K562 (cell line): ENCODE results near the gene CHRNE. TPM values are rescaled to one million over a fixed set of nuclear protein-coding genes. Genes with fewer than 3 reads are reported as not detected.
A peak's percentile ranks its signal among the peaks of the same experiment; 100 is the strongest.

Experiments used
- ATAC-seq: fragments of 200-7000 bp; cut with Tn5 transposase; 3 replicates; pipeline ENCODE4 v1.9.1; 2020; ENCODE audit warnings: moderate library complexity
- BruUV-seq: library from RNA; stranded (reverse); fragments of 400-500 nt; replicated peaks from 2 replicates; lab custom pipeline; 2021; lab: Mats Ljungman, UMichigan
- CTCF ChIA-PET: fragments of 300-600 bp; formaldehyde crosslinking; extraction: SDS; loops from one replicate; lab custom pipeline; 2021; ENCODE audit warnings: low intra/inter-chr PET ratio; lab: Yijun Ruan, JAX
- POLR2A ChIA-PET: fragments of 300-600, 350-650 bp; sonication (Branson Sonifier 250); formaldehyde crosslinking; extraction: SDS; loops from one replicate; lab custom pipeline; 2021; ENCODE audit warnings: antibody characterized with exemption, inconsistent platforms; lab: Yijun Ruan, JAX
- DNase-seq, 4 experiments: peaks; one replicate each; pipeline versions ENCODE4 v3.0.0 to v3.0.0-alpha.2; 2011 to 2018; ENCODE audit warnings: low spot score in 3 of 4, mixed read lengths in 3 of 4; ENCODE audit errors: extremely low read depth in 1 of 4
- FAIRE-seq: peaks from 2 replicates; lab custom pipeline; 2011; peaks lifted over from hg19 to GRCh38; lab: Jason Lieb, UNC
- H2AFZ ChIP-seq: 2 replicates; pipeline ENCODE4 v1.6.0; 2011; ENCODE audit warnings: low read depth, low read length, control low read depth, inconsistent platforms
- H3K27ac ChIP-seq: fragments of 200-600 bp; 3 replicates; pipeline ENCODE4 v1.8.0; 2011; ENCODE audit warnings: low read depth, mild to moderate bottlenecking, control low read depth, inconsistent platforms, low read length, moderate library complexity, mixed read lengths; ENCODE audit errors: extremely low read depth
- H3K27me3 ChIP-seq, 2 experiments: fragments of 300-600 bp in 1 of 2; 2 replicates in 1 of 2; 3 replicates in 1 of 2; pipeline versions ENCODE4 v1.6.0 to v1.8.0; 2011; ENCODE audit warnings: inconsistent platforms in 2 of 2, low read length in 2 of 2, mild to moderate bottlenecking in 1 of 2, mixed read lengths in 1 of 2, moderate library complexity in 1 of 2; ENCODE audit not compliant: control insufficient read depth in 2 of 2, insufficient read depth in 2 of 2
- H3K36me3 ChIP-seq: fragments of 300-600 bp; 3 replicates; pipeline ENCODE4 v1.8.0; 2011; ENCODE audit warnings: mild to moderate bottlenecking, low read length, inconsistent platforms; ENCODE audit not compliant: control insufficient read depth, insufficient read depth
- H3K4me1 ChIP-seq, 2 experiments: fragments of 200-600 bp in 1 of 2; replicated peaks in 1 of 2; 2 replicates in 1 of 2; 3 replicates in 1 of 2; pipeline versions ENCODE4 v1.5.1 to v1.8.0; 2011; ENCODE audit warnings: inconsistent platforms in 2 of 2, low read length in 2 of 2, mild to moderate bottlenecking in 1 of 2, mixed read lengths in 1 of 2, moderate library complexity in 1 of 2; ENCODE audit not compliant: control insufficient read depth in 2 of 2, insufficient read depth in 2 of 2
- H3K4me2 ChIP-seq: 2 replicates; pipeline ENCODE4 v1.6.1; 2011; ENCODE audit warnings: low read length, control low read depth, inconsistent platforms, mixed read lengths; ENCODE audit not compliant: insufficient read depth
- H3K4me3 ChIP-seq: fragments of 200-600 bp; sonication (generic), shearing (Covaris generic); 2 replicates; pipeline ENCODE4 v1.5.1; 2016; ENCODE audit warnings: control low read depth, inconsistent platforms
- H3K79me2 ChIP-seq: fragments of 200-600 bp; 3 replicates; pipeline ENCODE4 v1.8.0; 2011; ENCODE audit warnings: low read length, inconsistent platforms; ENCODE audit not compliant: control insufficient read depth, insufficient read depth
- H3K9ac ChIP-seq, 2 experiments: 2 replicates each; pipeline versions ENCODE4 v1.6.0 to v1.6.1; 2011; ENCODE audit warnings: low read depth in 2 of 2, low read length in 2 of 2, control low read depth in 1 of 2, inconsistent platforms in 1 of 2, mild to moderate bottlenecking in 1 of 2, mixed read lengths in 1 of 2; ENCODE audit not compliant: insufficient read depth in 1 of 2
- H3K9me1 ChIP-seq: one replicate; pipeline ENCODE4 v1.6.0; 2011; ENCODE audit warnings: inconsistent platforms, mild to moderate bottlenecking, low read length, moderate library complexity; ENCODE audit not compliant: control insufficient read depth, insufficient read depth
- H3K9me3 ChIP-seq: replicated peaks from 2 replicates; pipeline ENCODE4 v1.5.1; 2011; ENCODE audit warnings: low read depth, low read length, inconsistent platforms; ENCODE audit not compliant: control insufficient read depth, insufficient read depth
- H4K20me1 ChIP-seq: replicated peaks from 2 replicates; pipeline ENCODE4 v1.6.1; 2011; ENCODE audit warnings: low read length, inconsistent platforms, mixed read lengths; ENCODE audit not compliant: control insufficient read depth, insufficient read depth
- ARID1B ChIP-seq: fragments of 450-650 bp; IDR thresholded peaks from 2 replicates; pipeline ENCODE4 v1.6.1; 2016; ENCODE audit warnings: antibody characterized with exemption, mild to moderate bottlenecking, inconsistent platforms
- CREB1 ChIP-seq, 2 experiments: sonication (generic) in 1 of 2; formaldehyde crosslinking in 1 of 2; IDR thresholded peaks; 2 replicates each; pipeline versions ENCODE4 v1.6.1 to v1.8.0; 2012 to 2022; ENCODE audit warnings: inconsistent platforms in 1 of 2, mild to moderate bottlenecking in 1 of 2, missing genetic modification reagents in 1 of 2, moderate library complexity in 1 of 2
- CREM ChIP-seq: IDR thresholded peaks from 2 replicates; pipeline ENCODE4 v1.6.1; 2014; ENCODE audit warnings: antibody characterized with exemption, low read depth
- CTBP1 ChIP-seq: fragments of 450-650 bp; IDR thresholded peaks from 2 replicates; pipeline ENCODE4 v1.6.1; 2016; ENCODE audit warnings: borderline replicate concordance
- EGR1 ChIP-seq: fragments of 450-650 bp; conservative IDR thresholded peaks from 2 replicates; pipeline ENCODE4 v1.6.1; 2017; ENCODE audit warnings: mild to moderate bottlenecking
- HDAC1 ChIP-seq, 2 experiments: fragments of 450-650 bp; IDR thresholded peaks; 2 replicates each; pipeline ENCODE4 v1.6.1; 2016 to 2017; ENCODE audit warnings: inconsistent platforms in 1 of 2, mild to moderate bottlenecking in 1 of 2, moderate library complexity in 1 of 2
- IRF9 ChIP-seq: fragments of 450-650 bp; IDR thresholded peaks from 2 replicates; pipeline ENCODE4 v1.6.1; 2016; ENCODE audit warnings: missing biosample characterization, missing genetic modification characterization
- KLF13 ChIP-seq: fragments of 450-650 bp; IDR thresholded peaks from 2 replicates; pipeline ENCODE4 v1.6.1; 2016; ENCODE audit warnings: missing genetic modification characterization, low read depth, mild to moderate bottlenecking, missing compliant biosample characterization, moderate library complexity, borderline replicate concordance
- MTA3 ChIP-seq: fragments of 450-650 bp; formaldehyde crosslinking; IDR thresholded peaks from 2 replicates; pipeline ENCODE4 v1.6.1; 2017; ENCODE audit warnings: mild to moderate bottlenecking, borderline replicate concordance
- PRMT5 ChIP-seq: sonication (generic); formaldehyde crosslinking; IDR thresholded peaks from 2 replicates; pipeline ENCODE4 v1.5.0; 2020; ENCODE audit warnings: missing genetic modification reagents
- TAL1 ChIP-seq: fragments of 450-650 bp; IDR thresholded peaks from 2 replicates; pipeline ENCODE4 v1.6.1; 2016; ENCODE audit warnings: mild to moderate bottlenecking
- UBTF ChIP-seq, 2 experiments: IDR thresholded peaks; 2 replicates each; pipeline ENCODE4 v1.6.1; 2012; ENCODE audit warnings: improper control_type of control experiment in 2 of 2, low read depth in 2 of 2, low read length in 2 of 2, borderline replicate concordance in 1 of 2
- VEZF1 ChIP-seq: fragments of 200-800 bp; sonication (Bioruptor generic); IDR thresholded peaks from 2 replicates; pipeline ENCODE4 v1.6.1; 2017; ENCODE audit warnings: missing genetic modification characterization, missing compliant biosample characterization
- ZBTB1 ChIP-seq: sonication (generic); formaldehyde crosslinking; IDR thresholded peaks from 2 replicates; pipeline ENCODE4 v1.8.1; 2023; ENCODE audit warnings: missing genetic modification reagents, low read depth, mild to moderate bottlenecking, borderline replicate concordance
- ZC3H11A ChIP-seq: IDR thresholded peaks from 2 replicates; pipeline ENCODE4 v1.6.1; 2012; ENCODE audit warnings: low read depth, low read length, improper control_type of control experiment
- ZNF124 ChIP-seq: sonication (generic); formaldehyde crosslinking; IDR thresholded peaks from 2 replicates; pipeline ENCODE4 v1.8.1; 2022; ENCODE audit warnings: missing genetic modification reagents
- ZNF384 ChIP-seq: IDR thresholded peaks from 2 replicates; pipeline ENCODE4 v1.6.1; 2012; ENCODE audit warnings: low read depth, low read length, improper control_type of control experiment
- WGBS: fragments of 100-300 bp; shearing (Covaris generic); methylation state at CpG from one replicate; pipeline ENCODE4 v1.1.6; 2016; ENCODE audit warnings: low coverage, mixed read lengths; ENCODE audit not compliant: insufficient coverage; ENCODE audit errors: missing lambda C conversion rate; 5-methylcytosine and 5-hydroxymethylcytosine counted together
- in situ Hi-C: fragments of 300-500 bp; cut with MboI; formaldehyde crosslinking; loops from 4 replicates; pipeline ENCODE4 v1.15.0; 2018; ENCODE audit warnings: inconsistent platforms, mixed read lengths
- intact Hi-C: fragments of 100-400 bp; cut with micrococcal nuclease; formaldehyde crosslinking; loops from 2 replicates; pipeline ENCODE4 v1.14.2; 2022
- polyA plus RNA-seq, 8 experiments: library from polyadenylated mRNA; depleted of rRNA in 4 of 8; stranded (reverse) in 5 of 8; unstranded in 3 of 8; fragments of >200 nt; fragmentation: Nextera tagmentation in 2 of 8; fragmentation: Illumina TruSeq in 1 of 8; extraction: Ambion mirVana in 2 of 8; extraction: Trizol in 1 of 8; gene quantifications; 2 replicates each; pipeline versions ENCODE4 v1.2.1 to v1.2.3, GENCODE V29; 2011 to 2014; ENCODE audit warnings: inconsistent platforms in 1 of 8, missing spikeins in 1 of 8
- total RNA-seq, 7 experiments: library from RNA; depleted of rRNA in 6 of 7; stranded (reverse); fragments of >200 nt in 6 of 7; fragmentation: Illumina TruSeq in 2 of 7; extraction: Trizol in 2 of 7; gene quantifications; 2 replicates each; pipeline versions ENCODE4 v1.2.1 to v1.2.3, GENCODE V29; 2011 to 2021; ENCODE audit warnings: low replicate concordance in 1 of 7

The CHRNE gene
- total and polyA plus RNA-seq, 9 of the 15 experiments (the other 6 are each of a cell fraction or from before 2014, with no cell fraction given) = not detected

- DNase-seq (peak in 2 of 4 experiments; percentile 15 to 44), ATAC-seq (peak; percentile 45; the same call in 2 of the 3 replicates), FAIRE-seq (no peak)
- no TSS peak for BruUV-seq
- no peak overlapping the region for H2AFZ ChIP-seq
- peaks cover 5% of the 10 kb centered on the region for H4K20me1 ChIP-seq
- no peaks in the 10 kb centered on the region for H3K9me1 ChIP-seq
- H3K4me3 ChIP-seq = no peak overlapping the region
- WGBS = 49% methylated on average over 13 of the region's 17 CpGs
- in situ Hi-C loops = no loop called here
- no peak overlapping the region for H3K27ac ChIP-seq
- intact Hi-C loops = no loop called here
- H3K79me2 ChIP-seq = peaks cover 30% of the 10 kb centered on the region; the same call in 2 of the 3 replicates
- POLR2A ChIA-PET = interaction anchor here (1.2 kb wide), 1 partner anchor 9 kb away, joined by 3 read pairs; no protein-coding TSS in a partner anchor
- no peaks in the 10 kb centered on the region for H3K9me3 ChIP-seq
- peaks cover 31% of the 10 kb centered on the region; the same call in 2 of the 3 replicates for H3K36me3 ChIP-seq
- peaks cover 10% of the 10 kb centered on the region in 2 experiments; a peak in 4 of 5 replicates for H3K4me1 ChIP-seq
- no peaks in the 10 kb centered on the region for H3K27me3 ChIP-seq
- CTCF ChIA-PET = interaction anchor here (0.7 kb wide), 1 partner anchor 220 kb away, joined by 4 read pairs; no protein-coding TSS in a partner anchor
- no peak overlapping the region for H3K9ac ChIP-seq
- H3K4me2 ChIP-seq = no peak overlapping the region; the same call in 1 of the 2 replicates
- 0 out of 2 replicates have a peak, but pooled peaks have one; percentile 18 for TF ChIP-seq ARID1B
- no peak for TF ChIP-seq CREB1 (IDR thresholded peaks at IDR 0.05)
- no peak for TF ChIP-seq CREB1 (CRISPR knock-in tag; IDR thresholded peaks at IDR 0.05)
- TF ChIP-seq ZC3H11A = no peak
- TF ChIP-seq VEZF1 (CRISPR knock-in tag) = peak; percentile 17; the same call in 1 of the 2 replicates
- no peak for TF ChIP-seq UBTF (IDR thresholded peaks at IDR 0.05; ENCODE audit: borderline replicate concordance in 1 of 2, low read depth in 2 of 2, low read length in 2 of 2)
- TF ChIP-seq EGR1 = peak; percentile 70
- TF ChIP-seq CTBP1 = peak; percentile 23; the same call in 1 of the 2 replicates
- peak; percentile 96 for TF ChIP-seq ZNF384
- 0 out of 2 replicates have a peak, but pooled peaks have one; percentile 25 for TF ChIP-seq MTA3
- 0 out of 4 replicates have a peak, but pooled peaks of 1 of the 2 experiments have one; percentile 38 for TF ChIP-seq HDAC1 (IDR thresholded peaks at IDR 0.05)
- no peak for TF ChIP-seq KLF13 (tag)
- TF ChIP-seq ZNF124 = no peak
- TF ChIP-seq ZBTB1 (CRISPR knock-in tag) = no peak
- TF ChIP-seq CREM = 0 out of 2 replicates have a peak, but pooled peaks have one; percentile 5
- 0 out of 2 replicates have a peak, but pooled peaks have one; percentile 9 for TF ChIP-seq TAL1
- no peak for TF ChIP-seq IRF9 (tag)
- no peak for TF ChIP-seq PRMT5 (CRISPR knock-in tag)
Observed at GRCh38 chr17:4856271-4856936, 46.5 kb downstream of the CHRNE start.
